LoVo (cell line): Measurements from ENCODE around the gene CECR2.

ENCODE experiments used
- DNase-seq: peaks from one replicate; pipeline ENCODE4 v3.0.0-alpha.2; 2016; ENCODE audit warnings: low spot score

The CECR2 gene

GRCh38 chr22:17369439-17370025 is at the start of gene CECR2:
Gene CECR2, plus strand, starts transcription at chr22:17369460. Its CDS starts 324 bp downstream, at chr22:17369784.
- peak; percentile 18 for DNase-seq

GRCh38 chr22:17319546-17319945 is 49.7 kb upstream of the CECR2 start:
- no peak for DNase-seq

- DNase-seq: no peak
These were observed 46.7 kb upstream of the CECR2 start for GRCh38 chr22:17322511-17322910.

GRCh38 chr22:17331690-17332089 is 37.6 kb upstream of the CECR2 start:
- DNase-seq: no peak

- DNase-seq: no peak
These were observed 37.0 kb upstream of the CECR2 start for GRCh38 chr22:17332109-17332800.

- no peak for DNase-seq
These were observed 35.2 kb upstream of the CECR2 start for GRCh38 chr22:17334059-17334458.

- DNase-seq: no peak
These were observed 34.3 kb upstream of the CECR2 start for GRCh38 chr22:17334983-17335382.

- no peak for DNase-seq
These were observed 33.2 kb upstream of the CECR2 start for GRCh38 chr22:17336061-17336460.

- no peak for DNase-seq
These were observed 31.6 kb upstream of the CECR2 start for GRCh38 chr22:17337639-17338038.

- no peak for DNase-seq
These were observed 30.1 kb upstream of the CECR2 start for GRCh38 chr22:17339095-17339693.

GRCh38 chr22:17342361-17342760 is 26.9 kb upstream of the CECR2 start:
- no peak for DNase-seq

GRCh38 chr22:17343766-17344165 is 25.5 kb upstream of the CECR2 start:
- DNase-seq: no peak

- DNase-seq: no peak
These were observed 22.7 kb upstream of the CECR2 start for GRCh38 chr22:17346578-17346977.

GRCh38 chr22:17347724-17348123 is 21.5 kb upstream of the CECR2 start:
- DNase-seq: no peak

- no peak for DNase-seq
These were observed 20.7 kb upstream of the CECR2 start for GRCh38 chr22:17348464-17349103.

GRCh38 chr22:17349172-17349571 is 20.1 kb upstream of the CECR2 start:
- DNase-seq: peak; percentile 8

- DNase-seq: no peak
These were observed 19.0 kb upstream of the CECR2 start for GRCh38 chr22:17350292-17350691.

GRCh38 chr22:17352798-17353197 is 16.5 kb upstream of the CECR2 start:
- no peak for DNase-seq

GRCh38 chr22:17357688-17358087 is 11.6 kb upstream of the CECR2 start:
- DNase-seq: no peak

- no peak for DNase-seq
These were observed 10.8 kb upstream of the CECR2 start for GRCh38 chr22:17358415-17358814.

GRCh38 chr22:17359501-17359900 is 9.8 kb upstream of the CECR2 start:
- DNase-seq: no peak

- no peak for DNase-seq
These were observed 2.9 kb upstream of the CECR2 start for GRCh38 chr22:17366329-17366728.

- peak; percentile 18 for DNase-seq
These were observed 2.4 kb upstream of the CECR2 start for GRCh38 chr22:17366830-17367229.
